Measurements from ENCODE around the gene WHRN. TPM values are rescaled to one million over a fixed set of nuclear protein-coding genes. Genes with fewer than 3 reads are reported as not detected.
A peak's percentile ranks its signal among the peaks of the same experiment; 100 is the strongest.

Gene WHRN
- total and polyA plus RNA-seq, 9 of the 15 experiments (the other 6 are each of a cell fraction or from before 2014, with no cell fraction given), result 0.31 to 14.1 (median 3.0) TPM

DNA sequence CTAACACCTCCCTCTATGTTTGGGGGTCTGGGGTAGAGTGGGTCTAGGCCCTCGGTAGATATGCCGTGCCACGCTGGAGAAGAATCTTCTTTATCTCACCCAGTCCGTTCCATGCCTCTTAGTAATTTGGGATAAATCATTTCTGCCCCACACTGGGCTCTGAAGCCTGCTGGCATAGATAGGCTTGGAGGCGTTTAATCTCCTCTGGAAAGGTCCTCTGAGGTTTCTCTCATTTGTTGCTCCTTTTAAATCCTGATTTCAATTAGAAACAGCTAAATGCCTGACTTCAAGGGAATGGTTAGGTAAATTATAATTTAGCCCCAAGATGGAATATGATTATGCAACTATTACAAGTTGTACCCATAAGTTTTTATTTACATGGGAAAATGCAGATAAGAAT is 59.7 kb downstream of the WHRN start:
- in situ Hi-C loops (cut with MboI), result no loop called here
- Histone ChIP-seq H3K36me3 (ENCODE audit: control insufficient read depth, insufficient read depth, low read length) (no peaks in the 10 kb centered on the region), H3K4me2 (ENCODE audit: insufficient read depth, low read length) (no peak overlapping the region), H3K79me2 (ENCODE audit: control insufficient read depth, insufficient read depth, low read length) (no peaks in the 10 kb centered on the region), H4K20me1 (replicated peaks; ENCODE audit: control insufficient read depth, insufficient read depth, low read length) (0 out of 2 replicates have a peak, but pooled peaks cover 4% of the 10 kb centered on the region), H3K27ac (ENCODE audit: extremely low read depth, low read depth, low read length) (no peak overlapping the region), H2AFZ (ENCODE audit: low read depth, low read length) (no peak overlapping the region), H3K27me3 (ENCODE audit: control insufficient read depth in 2 of 2, insufficient read depth in 2 of 2, low read length in 2 of 2) (no peaks in the 10 kb centered on the region), H3K9ac (ENCODE audit: insufficient read depth in 1 of 2, low read depth in 2 of 2, low read length in 2 of 2) (no peak overlapping the region), H3K9me1 (ENCODE audit: control insufficient read depth, insufficient read depth, low read length) (no peaks in the 10 kb centered on the region), H3K4me3 (no peak overlapping the region), H3K9me3 (replicated peaks; ENCODE audit: control insufficient read depth, insufficient read depth, low read depth, low read length) (no peaks in the 10 kb centered on the region), H3K4me1 (replicated peaks in 1 of 2; ENCODE audit: control insufficient read depth in 2 of 2, insufficient read depth in 2 of 2, low read length in 2 of 2) (no peaks in the 10 kb centered on the region; a peak in 1 of 5 replicates)
- WGBS (ENCODE audit: insufficient coverage, low coverage, missing lambda C conversion rate), result 19% methylated on average over 5 of the region's 5 CpGs
- FAIRE-seq (no peak), ATAC-seq (no peak), DNase-seq (ENCODE audit: extremely low read depth in 1 of 4, low spot score in 3 of 4) (no peak)
- ChIA-PET CTCF (ENCODE audit: low intra/inter-chr PET ratio) (no interaction called here), POLR2A (interaction anchor here (1.0 kb wide), 1 partner anchor 37 kb away, joined by 3 read pairs; no protein-coding TSS in a partner anchor)
- no TSS peak for BruUV-seq (replicated peaks)
- peak; percentile 38; the same call in 1 of the 2 replicates for TF ChIP-seq CBFA2T3 (IDR thresholded peaks at IDR 0.05)
- TF ChIP-seq CBX3 (IDR thresholded peaks at IDR 0.05; ENCODE audit: borderline replicate concordance in 1 of 2, low read length in 2 of 2), result no peak
- intact Hi-C loops (cut with micrococcal nuclease), result no loop called here

DNA sequence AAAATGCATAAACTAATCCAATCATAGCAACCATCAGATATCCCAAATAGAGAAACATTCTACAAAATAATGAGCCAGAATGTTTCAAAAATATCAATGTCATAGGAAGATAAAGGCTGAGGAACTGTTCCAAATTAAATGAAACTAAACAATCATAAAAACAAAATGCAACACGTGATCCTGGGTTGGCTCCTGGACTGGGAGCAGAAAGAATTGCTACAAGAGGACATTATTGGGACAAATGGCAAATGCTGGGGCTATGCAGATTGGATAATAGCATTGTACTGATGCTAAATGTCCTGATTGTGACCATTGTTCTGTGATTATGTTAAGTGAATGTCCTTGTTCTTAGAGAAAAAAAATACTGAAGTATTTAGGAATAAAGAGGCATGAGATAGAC is 63.3 kb downstream of the WHRN start:
- Histone ChIP-seq H3K4me3 (no peak overlapping the region), H3K4me2 (ENCODE audit: insufficient read depth, low read length) (no peak overlapping the region), H3K36me3 (ENCODE audit: control insufficient read depth, insufficient read depth, low read length) (no peaks in the 10 kb centered on the region), H4K20me1 (replicated peaks; ENCODE audit: control insufficient read depth, insufficient read depth, low read length) (no peaks in the 10 kb centered on the region), H3K4me1 (replicated peaks in 1 of 2; ENCODE audit: control insufficient read depth in 2 of 2, insufficient read depth in 2 of 2, low read length in 2 of 2) (peaks cover 0 to 6% of the 10 kb centered on the region in 2 experiments; a peak in 2 of 5 replicates), H3K27ac (ENCODE audit: extremely low read depth, low read depth, low read length) (no peak overlapping the region), H2AFZ (ENCODE audit: low read depth, low read length) (no peak overlapping the region), H3K9me1 (ENCODE audit: control insufficient read depth, insufficient read depth, low read length) (no peaks in the 10 kb centered on the region), H3K9me3 (replicated peaks; ENCODE audit: control insufficient read depth, insufficient read depth, low read depth, low read length) (no peaks in the 10 kb centered on the region), H3K9ac (ENCODE audit: insufficient read depth in 1 of 2, low read depth in 2 of 2, low read length in 2 of 2) (no peak overlapping the region), H3K27me3 (ENCODE audit: control insufficient read depth in 2 of 2, insufficient read depth in 2 of 2, low read length in 2 of 2) (no peaks in the 10 kb centered on the region), H3K79me2 (ENCODE audit: control insufficient read depth, insufficient read depth, low read length) (no peaks in the 10 kb centered on the region)
- CTCF ChIA-PET (ENCODE audit: low intra/inter-chr PET ratio), result no interaction called here
- WGBS (ENCODE audit: insufficient coverage, low coverage, missing lambda C conversion rate), result 14% methylated on average over 1 of the region's 1 CpG
- DNase-seq (ENCODE audit: extremely low read depth in 1 of 4, low spot score in 3 of 4) (no peak), ATAC-seq (no peak), FAIRE-seq (no peak)
- no peak for TF ChIP-seq ZNF184 (CRISPR knock-in tag; IDR thresholded peaks at IDR 0.05)
- no peak for TF ChIP-seq DPF2 (IDR thresholded peaks at IDR 0.05)
- TF ChIP-seq STAT5B (CRISPR knock-in tag; IDR thresholded peaks at IDR 0.05), result no peak
- TF ChIP-seq ZNF143 (CRISPR knock-in tag; IDR thresholded peaks at IDR 0.05), result no peak
- TF ChIP-seq, protein P1, sequence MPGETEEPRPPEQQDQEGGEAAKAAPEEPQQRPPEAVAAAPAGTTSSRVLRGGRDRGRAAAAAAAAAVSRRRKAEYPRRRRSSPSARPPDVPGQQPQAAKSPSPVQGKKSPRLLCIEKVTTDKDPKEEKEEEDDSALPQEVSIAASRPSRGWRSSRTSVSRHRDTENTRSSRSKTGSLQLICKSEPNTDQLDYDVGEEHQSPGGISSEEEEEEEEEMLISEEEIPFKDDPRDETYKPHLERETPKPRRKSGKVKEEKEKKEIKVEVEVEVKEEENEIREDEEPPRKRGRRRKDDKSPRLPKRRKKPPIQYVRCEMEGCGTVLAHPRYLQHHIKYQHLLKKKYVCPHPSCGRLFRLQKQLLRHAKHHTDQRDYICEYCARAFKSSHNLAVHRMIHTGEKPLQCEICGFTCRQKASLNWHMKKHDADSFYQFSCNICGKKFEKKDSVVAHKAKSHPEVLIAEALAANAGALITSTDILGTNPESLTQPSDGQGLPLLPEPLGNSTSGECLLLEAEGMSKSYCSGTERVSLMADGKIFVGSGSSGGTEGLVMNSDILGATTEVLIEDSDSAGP (CRISPR knock-in tag; IDR thresholded peaks at IDR 0.05), result no peak
- intact Hi-C loops (cut with micrococcal nuclease) (no loop called here), in situ Hi-C loops (cut with MboI) (no loop called here)
- POLR2A ChIA-PET, result no interaction called here
- no TSS peak for BruUV-seq (replicated peaks)

Data from K562 (cell line).